Thoracic aorta (tissue), 2 donors: ENCODE results near the gene KRT38. TPM values are rescaled to one million over a fixed set of nuclear protein-coding genes. Genes with fewer than 3 reads are reported as not detected.

Experiments
- ATAC-seq: fragments of 150-250 bp; one replicate; pipeline ENCODE4 v1.8.0; 2017; ENCODE audit warnings: low read depth; ENCODE audit not compliant: insufficient number of reproducible peaks, low FRiP score
- DNase-seq: peaks from one replicate; pipeline ENCODE4 v3.0.0-alpha.2; 2020; ENCODE audit warnings: low spot score
- H3K27ac ChIP-seq, 2 donors: fragments of 200-600 bp; sonication (generic); 1 replicate in 1 of 2; 2 replicates in 1 of 2; pipeline ENCODE4 v1.5.1; 2016; ENCODE audit warnings: mild to moderate bottlenecking in 2 of 2, moderate library complexity in 2 of 2
- H3K27me3 ChIP-seq: fragments of 200-600 bp; sonication (generic); replicated peaks from 2 replicates; pipeline ENCODE4 v1.6.0; 2016; ENCODE audit warnings: mild to moderate bottlenecking; ENCODE audit not compliant: insufficient read depth
- H3K36me3 ChIP-seq: fragments of 200-600 bp; sonication (generic); one replicate; pipeline ENCODE4 v1.5.1; 2016
- H3K4me1 ChIP-seq, 2 donors: fragments of 200-600 bp; sonication (generic); 1 replicate in 1 of 2; 2 replicates in 1 of 2; pipeline versions ENCODE4 v1.5.1 to v1.6.0; 2016; ENCODE audit warnings: low read depth in 2 of 2, mild to moderate bottlenecking in 1 of 2; ENCODE audit not compliant: control insufficient read depth in 1 of 2
- H3K4me3 ChIP-seq: fragments of 200-600 bp; sonication (generic); 2 replicates; pipeline ENCODE4 v1.5.1; 2016; ENCODE audit warnings: mild to moderate bottlenecking
- H3K9me3 ChIP-seq: fragments of 200-600 bp; sonication (generic); 2 replicates; pipeline ENCODE4 v1.5.1; 2016
- total RNA-seq, 2 donors: library from RNA; depleted of rRNA; stranded (reverse); fragments of >200 nt; gene quantifications; one replicate each; pipeline versions ENCODE4 v1.1.0 to v1.2.3, GENCODE V29; 2016
- TF ChIP-seq, protein P1 (sequence below): fragments of 200-600 bp; sonication (generic); IDR thresholded peaks from one replicate; pipeline ENCODE4 v1.5.1; 2019; ENCODE audit warnings: antibody characterized with exemption

KRT38 gene
- total RNA-seq, 2 donors from 2014 or later: not detected

DNA sequence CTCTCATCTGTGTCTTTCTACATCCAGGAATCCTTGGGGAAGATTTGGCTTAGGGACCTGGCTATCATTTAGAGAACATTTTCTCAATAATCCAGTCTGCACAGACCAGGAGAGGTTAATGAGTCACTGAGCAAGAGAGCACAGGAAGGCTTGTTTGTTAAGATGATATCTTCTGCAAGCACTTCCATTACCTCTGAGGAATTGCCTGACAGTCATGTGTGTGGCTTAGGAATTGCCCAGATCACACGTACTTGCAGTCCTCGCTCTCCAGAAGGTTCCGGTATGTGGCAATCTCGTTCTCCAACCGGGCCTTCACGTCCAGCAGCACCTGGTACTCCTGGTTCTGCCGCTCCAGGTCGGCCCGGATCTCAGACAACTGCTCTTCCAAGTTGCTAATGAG is 19.7 kb downstream of the KRT38 start:
- no peak for ATAC-seq
- H3K4me3 ChIP-seq: no peak overlapping the region
- no peaks in the 10 kb centered on the region for H3K36me3 ChIP-seq
- no peaks in the 10 kb centered on the region for H3K9me3 ChIP-seq
- H3K4me1 ChIP-seq: peaks cover 6 to 18% of the 10 kb centered on the region in 2 donors
- DNase-seq: no peak
- no peak overlapping the region for H3K27ac ChIP-seq
- TF ChIP-seq, protein P1, sequence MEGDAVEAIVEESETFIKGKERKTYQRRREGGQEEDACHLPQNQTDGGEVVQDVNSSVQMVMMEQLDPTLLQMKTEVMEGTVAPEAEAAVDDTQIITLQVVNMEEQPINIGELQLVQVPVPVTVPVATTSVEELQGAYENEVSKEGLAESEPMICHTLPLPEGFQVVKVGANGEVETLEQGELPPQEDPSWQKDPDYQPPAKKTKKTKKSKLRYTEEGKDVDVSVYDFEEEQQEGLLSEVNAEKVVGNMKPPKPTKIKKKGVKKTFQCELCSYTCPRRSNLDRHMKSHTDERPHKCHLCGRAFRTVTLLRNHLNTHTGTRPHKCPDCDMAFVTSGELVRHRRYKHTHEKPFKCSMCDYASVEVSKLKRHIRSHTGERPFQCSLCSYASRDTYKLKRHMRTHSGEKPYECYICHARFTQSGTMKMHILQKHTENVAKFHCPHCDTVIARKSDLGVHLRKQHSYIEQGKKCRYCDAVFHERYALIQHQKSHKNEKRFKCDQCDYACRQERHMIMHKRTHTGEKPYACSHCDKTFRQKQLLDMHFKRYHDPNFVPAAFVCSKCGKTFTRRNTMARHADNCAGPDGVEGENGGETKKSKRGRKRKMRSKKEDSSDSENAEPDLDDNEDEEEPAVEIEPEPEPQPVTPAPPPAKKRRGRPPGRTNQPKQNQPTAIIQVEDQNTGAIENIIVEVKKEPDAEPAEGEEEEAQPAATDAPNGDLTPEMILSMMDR: no peak
- no peaks in the 10 kb centered on the region for H3K27me3 ChIP-seq

DNA sequence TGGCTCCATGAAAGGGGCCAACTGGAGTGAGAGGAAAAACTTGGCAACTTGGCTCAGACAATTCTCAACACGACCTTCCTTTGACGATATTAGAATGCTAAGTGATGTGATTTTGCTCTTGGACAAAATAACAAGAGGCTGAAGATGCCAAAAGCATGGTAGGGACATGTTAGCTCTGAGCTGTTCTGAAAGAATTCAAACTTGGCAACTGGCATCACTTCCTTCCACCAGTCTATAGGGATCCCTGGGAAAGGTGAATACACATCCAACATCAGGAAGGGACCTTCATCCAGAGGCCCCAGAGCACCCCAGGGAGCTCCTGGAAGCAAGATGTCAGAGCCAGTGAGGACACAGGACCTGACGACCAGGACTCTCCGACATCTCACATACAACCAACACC is 20.6 kb downstream of the KRT38 start:
- TF ChIP-seq, protein P1: no peak

DNA sequence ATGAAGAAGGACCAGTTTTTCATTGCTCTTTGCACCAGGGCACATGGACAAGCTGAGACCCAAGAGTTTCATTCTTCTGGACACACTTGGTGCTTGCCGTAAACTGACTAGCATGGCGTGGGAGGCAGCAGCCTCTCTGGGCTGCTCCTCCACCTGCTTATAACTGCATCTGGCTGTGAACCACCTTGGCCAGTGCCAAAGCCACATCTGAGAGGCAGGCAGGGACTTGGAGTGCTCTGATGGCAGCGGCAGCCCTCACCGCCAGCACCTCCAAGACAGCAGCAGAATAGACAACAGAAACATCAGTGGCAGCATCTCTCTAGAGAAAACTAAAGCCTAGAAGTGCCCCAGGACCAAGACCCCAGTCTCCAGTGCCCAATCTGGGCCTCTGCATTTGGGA is 21.1 kb downstream of the KRT38 start:
- DNase-seq: no peak
- no peaks in the 10 kb centered on the region for H3K9me3 ChIP-seq
- peaks cover 7 to 29% of the 10 kb centered on the region in 2 donors for H3K4me1 ChIP-seq
- TF ChIP-seq, protein P1: no peak
- H3K36me3 ChIP-seq: no peaks in the 10 kb centered on the region
- ATAC-seq: no peak
- H3K27ac ChIP-seq: no peak overlapping the region
- H3K27me3 ChIP-seq: no peaks in the 10 kb centered on the region
- no peak overlapping the region for H3K4me3 ChIP-seq

More for the DNA sequence above, 20.6 kb downstream of the KRT38 start:
- Histone ChIP-seq H3K36me3 (no peaks in the 10 kb centered on the region), H3K9me3 (no peaks in the 10 kb centered on the region), H3K27me3 (no peaks in the 10 kb centered on the region), H3K4me1 (peaks cover 7 to 27% of the 10 kb centered on the region in 2 donors), H3K4me3 (no peak overlapping the region), H3K27ac (no peak overlapping the region)
- no peak for DNase-seq
- ATAC-seq: no peak

DNA sequence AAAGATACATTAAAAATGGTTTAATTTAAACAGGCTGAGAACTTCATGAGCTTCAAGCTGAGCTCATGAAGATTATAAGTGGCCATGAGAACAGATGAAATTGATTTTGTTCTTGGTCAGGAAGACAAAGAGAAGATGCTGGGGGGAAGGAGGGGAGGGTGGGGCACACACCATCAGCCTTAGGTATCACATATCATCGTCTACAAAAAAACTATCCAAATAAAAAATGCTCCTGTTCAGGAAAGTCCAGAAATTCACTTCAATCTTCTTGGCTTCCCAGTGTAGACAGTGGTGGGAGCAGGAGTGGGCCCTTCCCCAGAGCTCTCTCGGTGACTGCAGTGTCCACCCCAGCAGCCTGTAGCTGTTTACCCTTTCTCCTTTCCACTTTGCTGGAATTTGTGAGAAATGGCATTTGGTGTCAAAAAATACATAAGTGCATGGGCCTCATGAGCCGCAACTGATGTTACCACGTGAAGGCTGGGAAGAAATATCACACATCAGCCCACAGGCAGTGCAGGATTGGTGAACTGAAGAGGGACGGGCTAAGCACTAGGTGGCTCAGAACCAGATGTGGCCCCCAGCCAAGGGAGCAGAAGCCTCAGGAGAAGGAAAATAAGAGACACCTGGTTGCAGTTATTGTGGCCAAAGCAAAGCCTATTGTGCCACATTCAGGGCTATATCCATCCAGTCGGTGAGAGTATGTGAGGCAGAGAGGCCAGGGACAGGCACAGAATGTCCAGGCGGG is 22.5 kb downstream of the KRT38 start:
- no peak overlapping the region for H3K27ac ChIP-seq
- ATAC-seq: no peak
- peaks cover 7 to 29% of the 10 kb centered on the region in 2 donors for H3K4me1 ChIP-seq
- H3K27me3 ChIP-seq: no peaks in the 10 kb centered on the region
- H3K9me3 ChIP-seq: no peaks in the 10 kb centered on the region
- H3K4me3 ChIP-seq: no peak overlapping the region
- TF ChIP-seq, protein P1: no peak
- no peak for DNase-seq
- H3K36me3 ChIP-seq: no peaks in the 10 kb centered on the region

DNA sequence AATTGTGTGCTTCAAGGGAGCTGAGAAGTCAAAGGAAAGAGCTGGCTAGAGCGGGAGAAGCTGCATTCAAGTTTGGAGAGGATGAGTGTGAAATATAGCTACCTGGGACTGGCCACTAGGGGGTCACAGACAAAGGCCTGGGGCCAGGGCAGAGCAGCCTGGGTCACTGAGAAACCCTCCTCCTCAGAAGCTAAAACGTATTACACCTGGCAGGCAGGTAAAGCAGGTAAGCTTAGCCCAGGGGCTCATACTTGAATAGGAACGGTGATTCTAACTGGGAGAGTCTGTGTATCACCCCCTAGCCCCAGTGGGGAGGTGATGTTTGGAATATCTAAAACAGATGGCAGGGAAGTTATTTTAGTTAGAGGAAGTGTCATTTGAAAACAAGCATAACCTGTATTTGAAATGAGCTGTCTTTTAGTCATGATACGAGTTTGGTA is 23.2 kb downstream of the KRT38 start:
- TF ChIP-seq, protein P1: no peak
- no peak overlapping the region for H3K27ac ChIP-seq
- DNase-seq (no peak), ATAC-seq (no peak)
- no peaks in the 10 kb centered on the region for H3K9me3 ChIP-seq
- no peaks in the 10 kb centered on the region for H3K36me3 ChIP-seq
- H3K4me3 ChIP-seq: no peak overlapping the region
- H3K4me1 ChIP-seq: peaks cover 7 to 29% of the 10 kb centered on the region in 2 donors
- no peaks in the 10 kb centered on the region for H3K27me3 ChIP-seq
